ENCODE results near the gene LMTK2. TPM values are rescaled to one million over a fixed set of nuclear protein-coding genes. Genes with fewer than 3 reads are reported as not detected.

LMTK2 gene
- total RNA-seq, 1 donor from 2014 or later, result 17.7 TPM

DNA sequence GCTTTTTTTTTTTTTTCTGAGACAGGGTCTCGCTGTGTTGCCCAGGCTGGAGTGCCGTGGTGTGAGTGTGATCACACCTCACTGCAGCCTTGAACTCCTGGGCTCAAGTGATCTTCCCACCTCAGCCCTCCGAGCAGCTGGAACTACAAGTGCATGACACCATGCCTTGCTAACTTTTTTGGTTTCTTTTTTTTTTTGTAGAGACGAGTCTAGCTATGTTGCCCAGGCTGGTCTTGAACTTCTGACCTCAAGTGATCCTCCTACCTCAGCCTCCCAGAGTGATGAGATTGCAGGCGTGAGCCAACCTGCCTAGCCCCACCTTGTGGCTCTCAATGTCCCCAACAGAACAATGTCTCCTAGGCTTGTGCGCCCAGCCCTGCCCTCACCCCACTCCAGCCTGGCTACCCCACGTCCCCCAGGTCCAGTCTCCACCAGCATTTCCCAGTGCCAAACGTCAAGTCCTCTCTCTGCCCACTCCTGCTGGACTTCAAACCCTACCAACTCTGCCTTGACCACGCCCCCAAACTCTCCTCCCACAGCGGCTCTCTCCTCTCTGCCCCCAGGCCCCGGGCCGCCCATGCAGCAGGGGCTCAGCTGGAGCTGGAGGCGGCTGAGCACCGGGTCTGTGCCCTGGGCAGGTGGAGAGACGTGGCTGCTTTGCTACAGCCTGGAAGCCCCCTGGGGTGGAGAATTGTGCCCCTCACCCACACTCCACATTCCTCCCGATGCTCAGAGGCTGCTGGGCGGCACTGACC, 123.5 kb downstream of the LMTK2 start:
- no peaks in the 10 kb centered on the region for H3K9me3 Mint-ChIP-seq
- no peak overlapping the region for H3K4me3 Mint-ChIP-seq
- H3K27me3 Mint-ChIP-seq (ENCODE audit: insufficient read depth), result no peaks in the 10 kb centered on the region
- intact Hi-C loops (cut with micrococcal nuclease), result no loop called here
- no peaks in the 10 kb centered on the region for H3K4me1 Mint-ChIP-seq (ENCODE audit: low read depth)
- DNase-seq (ENCODE audit: low spot score), result no peak
- H3K27ac Mint-ChIP-seq, result no peak overlapping the region
- peaks cover 18% of the 10 kb centered on the region for H3K36me3 Mint-ChIP-seq (ENCODE audit: low read depth)

DNA sequence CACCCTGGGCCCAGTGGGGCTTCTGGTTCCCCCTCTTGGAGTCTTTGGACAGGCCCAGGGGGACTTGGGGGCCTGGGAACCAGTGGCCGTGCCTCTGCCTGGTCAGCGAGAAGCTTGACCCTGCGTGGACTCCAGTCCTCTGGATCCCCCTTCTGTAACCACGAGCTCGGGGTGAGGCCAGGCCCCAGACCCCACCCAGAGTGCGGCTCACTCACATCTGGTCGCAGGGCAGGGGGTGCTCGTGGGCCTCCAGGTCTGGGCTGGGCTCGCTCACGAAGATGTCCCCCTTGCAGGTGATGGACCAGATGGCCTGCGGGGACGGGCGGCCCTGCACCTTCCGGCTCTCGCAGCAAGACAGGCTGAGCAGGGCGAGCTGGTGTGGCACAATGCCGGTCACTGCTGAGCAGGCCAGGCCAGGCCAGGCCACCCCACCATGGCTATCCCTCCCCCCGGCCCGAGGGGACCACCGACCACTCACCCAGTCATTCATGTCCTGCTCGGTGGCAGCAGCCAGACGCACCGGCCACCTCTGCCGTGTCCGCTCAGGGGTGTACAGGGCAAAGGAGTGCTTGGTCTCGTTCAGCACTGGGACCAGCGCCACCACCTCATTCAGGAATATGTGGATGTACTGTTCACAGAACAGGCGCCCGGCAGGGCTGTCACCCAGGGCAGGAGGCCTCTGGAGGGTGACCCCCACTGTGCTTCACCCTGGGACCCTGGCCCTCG, 124.2 kb downstream of the LMTK2 start:
- H3K27me3 Mint-ChIP-seq (ENCODE audit: insufficient read depth), result no peaks in the 10 kb centered on the region
- intact Hi-C loops (cut with micrococcal nuclease), result no loop called here
- DNase-seq (ENCODE audit: low spot score), result no peak
- no peak overlapping the region for H3K4me3 Mint-ChIP-seq
- H3K9me3 Mint-ChIP-seq, result no peaks in the 10 kb centered on the region
- no peaks in the 10 kb centered on the region for H3K4me1 Mint-ChIP-seq (ENCODE audit: low read depth)
- H3K36me3 Mint-ChIP-seq (ENCODE audit: low read depth), result peaks cover 14% of the 10 kb centered on the region
- H3K27ac Mint-ChIP-seq, result no peak overlapping the region

DNA sequence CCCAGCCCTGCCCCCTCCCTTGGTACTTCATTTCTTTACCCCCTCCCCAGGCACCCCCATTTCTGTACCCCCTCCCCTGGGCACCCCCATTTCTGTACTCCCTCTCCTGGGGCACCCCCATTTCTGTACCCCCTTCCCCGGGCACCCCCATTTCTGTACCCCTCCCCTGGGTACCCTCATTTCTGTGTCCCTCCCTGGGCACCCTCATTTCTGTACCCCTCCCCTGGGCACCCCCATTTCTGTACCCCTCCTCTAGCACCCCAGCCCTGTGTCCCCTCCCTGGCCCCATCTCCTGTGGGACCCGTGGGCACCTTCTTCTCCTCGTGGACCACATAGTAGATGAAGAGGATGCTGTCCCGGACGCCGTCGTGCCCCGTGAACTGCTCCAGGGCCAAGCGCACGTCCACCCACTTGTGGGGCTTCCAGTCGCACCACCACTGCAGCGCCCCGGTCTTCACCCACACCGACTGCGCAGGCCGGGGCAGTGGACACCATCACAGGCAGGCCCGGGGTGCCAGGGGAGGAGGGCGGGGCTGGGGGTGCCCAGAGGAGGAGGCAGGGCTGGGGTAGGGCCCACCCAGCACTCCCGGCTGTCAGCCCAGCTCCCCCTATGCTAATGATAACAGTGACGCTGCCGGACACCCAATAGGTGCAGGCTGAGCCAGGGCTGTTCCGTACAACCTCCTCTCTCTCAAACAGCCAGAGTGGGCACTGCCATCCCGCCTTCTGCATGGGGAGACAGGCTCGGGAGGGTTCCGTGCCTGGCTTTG, 125.0 kb downstream of the LMTK2 start:
- H3K27ac Mint-ChIP-seq, result no peak overlapping the region
- H3K4me1 Mint-ChIP-seq (ENCODE audit: low read depth), result no peaks in the 10 kb centered on the region
- DNase-seq (ENCODE audit: low spot score), result no peak
- no peak overlapping the region for H3K4me3 Mint-ChIP-seq
- intact Hi-C loops (cut with micrococcal nuclease), result no loop called here
- no peaks in the 10 kb centered on the region for H3K27me3 Mint-ChIP-seq (ENCODE audit: insufficient read depth)
- H3K36me3 Mint-ChIP-seq (ENCODE audit: low read depth), result peaks cover 10% of the 10 kb centered on the region
- H3K9me3 Mint-ChIP-seq, result no peaks in the 10 kb centered on the region

DNA sequence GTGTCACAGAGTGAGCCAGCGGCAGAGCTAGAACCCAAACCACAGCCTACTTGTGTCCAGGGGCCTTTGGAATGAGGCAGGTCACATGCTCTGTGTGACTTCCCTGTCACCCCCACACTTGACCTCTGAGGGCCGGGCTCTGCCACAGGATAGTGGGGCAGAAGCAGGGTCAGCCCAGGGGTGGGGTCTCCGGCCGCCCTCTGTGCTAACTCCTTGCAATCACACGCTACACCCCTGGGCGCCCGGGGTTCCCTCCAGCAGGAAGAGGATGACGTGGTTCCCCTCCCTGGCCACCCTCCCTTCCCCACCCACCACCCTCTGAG, 125.6 kb downstream of the LMTK2 start:
- Mint-ChIP-seq H3K4me3 (no peak overlapping the region), H3K27me3 (ENCODE audit: insufficient read depth) (no peaks in the 10 kb centered on the region), H3K4me1 (ENCODE audit: low read depth) (no peaks in the 10 kb centered on the region), H3K27ac (no peak overlapping the region), H3K9me3 (no peaks in the 10 kb centered on the region), H3K36me3 (ENCODE audit: low read depth) (peaks cover 10% of the 10 kb centered on the region)
- no peak for DNase-seq (ENCODE audit: low spot score)
- intact Hi-C loops (cut with micrococcal nuclease), result no loop called here

DNA sequence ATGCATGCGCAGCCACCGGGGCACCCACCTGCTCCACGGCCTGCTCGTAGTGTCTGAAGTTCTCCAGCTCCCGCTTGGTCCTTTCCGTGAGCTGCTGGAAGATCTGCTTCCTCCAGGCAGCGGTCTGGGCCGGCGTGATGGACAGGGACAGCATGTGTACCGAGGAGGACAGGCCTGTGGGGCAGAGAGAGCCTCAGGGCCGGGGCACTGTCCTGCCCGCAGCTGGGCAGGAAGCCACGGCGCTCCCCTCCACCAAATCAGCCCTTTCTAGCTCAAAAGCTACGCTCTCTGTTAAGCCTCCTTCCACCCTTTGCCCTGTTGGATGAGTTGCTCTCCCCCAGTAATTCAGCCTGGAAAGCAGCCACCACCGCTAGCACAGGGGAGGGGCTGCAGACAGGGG, 126.1 kb downstream of the LMTK2 start:
- H3K4me1 Mint-ChIP-seq (ENCODE audit: low read depth), result no peaks in the 10 kb centered on the region
- intact Hi-C loops (cut with micrococcal nuclease), result no loop called here
- DNase-seq (ENCODE audit: low spot score), result no peak
- H3K36me3 Mint-ChIP-seq (ENCODE audit: low read depth), result peaks cover 6% of the 10 kb centered on the region
- H3K4me3 Mint-ChIP-seq, result no peak overlapping the region
- H3K27ac Mint-ChIP-seq, result no peak overlapping the region
- H3K9me3 Mint-ChIP-seq, result no peaks in the 10 kb centered on the region
- H3K27me3 Mint-ChIP-seq (ENCODE audit: insufficient read depth), result no peaks in the 10 kb centered on the region

DNA sequence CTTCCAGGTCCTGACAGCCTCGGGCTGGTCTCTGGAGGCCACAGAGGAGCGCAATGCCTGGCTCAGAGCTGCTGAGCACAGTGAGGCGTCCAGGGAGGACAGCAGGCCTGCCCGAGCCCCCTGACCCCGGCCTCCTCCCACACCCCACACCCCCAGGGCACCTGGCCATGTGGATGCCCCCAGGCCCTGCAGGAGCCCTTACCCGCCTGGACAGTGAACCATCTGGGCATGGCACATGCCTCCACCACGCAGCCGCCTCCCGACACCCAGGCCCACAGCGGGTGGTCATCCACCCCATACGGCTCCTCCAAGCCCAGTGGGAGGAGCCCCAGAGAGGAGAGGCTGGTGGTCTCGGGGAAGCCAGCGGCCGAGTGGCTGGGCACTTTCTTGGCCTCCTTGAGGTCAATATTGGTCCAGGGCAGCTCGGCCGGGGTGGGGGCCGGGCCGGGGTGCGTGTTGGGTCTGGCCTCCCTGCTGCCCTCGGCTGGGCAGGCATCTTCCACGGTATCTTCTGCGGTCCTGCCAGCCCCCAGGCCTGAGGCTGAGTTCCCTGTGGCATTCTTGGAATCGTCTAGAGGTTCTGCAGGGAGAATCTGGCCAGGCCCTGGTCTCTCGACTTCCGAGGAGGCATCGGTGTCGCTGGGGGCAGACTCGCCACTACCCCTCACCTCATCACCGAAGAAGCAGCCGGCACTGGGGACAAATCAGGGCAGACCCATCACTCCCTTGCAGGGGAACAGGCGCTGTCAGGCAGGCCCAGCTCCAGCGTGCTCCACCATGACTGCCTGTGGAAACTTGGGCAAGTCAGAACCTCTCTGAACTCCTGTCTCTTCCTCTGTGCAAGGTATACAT, 126.8 kb downstream of the LMTK2 start:
- H3K36me3 Mint-ChIP-seq (ENCODE audit: low read depth), result peaks cover 5% of the 10 kb centered on the region
- no peak for DNase-seq (ENCODE audit: low spot score)
- H3K4me1 Mint-ChIP-seq (ENCODE audit: low read depth), result no peaks in the 10 kb centered on the region
- intact Hi-C loops (cut with micrococcal nuclease), result no loop called here
- H3K9me3 Mint-ChIP-seq, result no peaks in the 10 kb centered on the region
- H3K27ac Mint-ChIP-seq, result no peak overlapping the region
- no peak overlapping the region for H3K4me3 Mint-ChIP-seq
- no peaks in the 10 kb centered on the region for H3K27me3 Mint-ChIP-seq (ENCODE audit: insufficient read depth)

DNA sequence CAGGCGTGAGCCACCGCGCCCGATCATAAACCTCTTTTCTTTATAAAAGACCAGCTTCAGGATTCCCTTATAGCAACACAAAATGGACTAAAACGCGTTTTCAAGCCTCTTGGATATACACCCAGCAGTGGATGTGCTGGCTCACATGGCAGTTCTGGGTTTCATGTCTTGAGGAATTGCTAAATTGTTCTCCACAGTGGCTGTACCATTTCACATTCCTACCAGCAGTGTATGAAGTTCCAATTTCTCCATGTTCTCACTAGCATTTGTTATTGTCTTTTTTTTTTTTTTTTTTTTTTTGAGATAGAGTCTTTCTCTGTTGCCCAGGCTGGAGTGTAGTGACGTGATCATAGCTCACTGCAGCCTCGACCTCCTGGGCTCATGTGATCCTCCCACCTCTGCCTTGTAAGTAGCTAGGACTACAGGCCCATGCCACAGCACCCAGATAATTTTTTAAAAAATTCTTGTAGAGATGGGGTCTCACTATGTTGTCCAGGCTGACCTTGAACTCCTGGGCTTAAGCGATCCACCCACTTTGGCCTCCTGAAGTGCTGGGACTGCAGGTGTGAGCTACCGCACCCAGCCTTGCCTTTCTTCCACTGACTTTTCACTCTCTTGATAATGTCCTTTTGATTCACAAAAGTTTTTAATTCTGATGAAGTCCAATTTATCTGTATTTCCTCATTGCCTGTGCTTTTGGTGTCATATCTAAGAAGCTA, 127.9 kb downstream of the LMTK2 start:
- no peak overlapping the region for H3K27ac Mint-ChIP-seq
- no peak for DNase-seq (ENCODE audit: low spot score)
- H3K4me1 Mint-ChIP-seq (ENCODE audit: low read depth), result no peaks in the 10 kb centered on the region
- intact Hi-C loops (cut with micrococcal nuclease), result no loop called here
- peaks cover 15% of the 10 kb centered on the region for H3K36me3 Mint-ChIP-seq (ENCODE audit: low read depth)
- no peaks in the 10 kb centered on the region for H3K27me3 Mint-ChIP-seq (ENCODE audit: insufficient read depth)
- no peak overlapping the region for H3K4me3 Mint-ChIP-seq
- no peaks in the 10 kb centered on the region for H3K9me3 Mint-ChIP-seq

DNA sequence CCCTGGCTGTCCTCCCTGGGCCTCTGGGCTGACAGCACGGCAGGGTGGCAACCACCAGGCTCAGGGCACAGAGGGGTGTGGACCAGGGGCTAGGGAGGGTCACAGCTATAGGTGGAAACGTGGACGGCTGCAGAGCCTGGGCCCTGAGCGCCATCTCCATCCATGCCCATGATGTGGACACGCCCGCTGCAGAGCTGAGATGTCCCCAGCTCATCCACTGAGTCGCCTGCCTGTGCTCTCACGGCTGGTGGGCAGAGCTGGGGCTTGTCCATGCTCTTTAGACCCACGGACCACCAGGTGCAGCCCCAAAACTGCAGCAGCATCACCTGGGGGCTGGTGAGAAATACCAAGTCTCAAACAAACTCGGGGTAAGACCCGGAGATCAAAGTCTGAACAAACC, 129.2 kb downstream of the LMTK2 start:
- Mint-ChIP-seq H3K4me1 (ENCODE audit: low read depth) (no peaks in the 10 kb centered on the region), H3K9me3 (no peaks in the 10 kb centered on the region), H3K4me3 (no peak overlapping the region)

DNA sequence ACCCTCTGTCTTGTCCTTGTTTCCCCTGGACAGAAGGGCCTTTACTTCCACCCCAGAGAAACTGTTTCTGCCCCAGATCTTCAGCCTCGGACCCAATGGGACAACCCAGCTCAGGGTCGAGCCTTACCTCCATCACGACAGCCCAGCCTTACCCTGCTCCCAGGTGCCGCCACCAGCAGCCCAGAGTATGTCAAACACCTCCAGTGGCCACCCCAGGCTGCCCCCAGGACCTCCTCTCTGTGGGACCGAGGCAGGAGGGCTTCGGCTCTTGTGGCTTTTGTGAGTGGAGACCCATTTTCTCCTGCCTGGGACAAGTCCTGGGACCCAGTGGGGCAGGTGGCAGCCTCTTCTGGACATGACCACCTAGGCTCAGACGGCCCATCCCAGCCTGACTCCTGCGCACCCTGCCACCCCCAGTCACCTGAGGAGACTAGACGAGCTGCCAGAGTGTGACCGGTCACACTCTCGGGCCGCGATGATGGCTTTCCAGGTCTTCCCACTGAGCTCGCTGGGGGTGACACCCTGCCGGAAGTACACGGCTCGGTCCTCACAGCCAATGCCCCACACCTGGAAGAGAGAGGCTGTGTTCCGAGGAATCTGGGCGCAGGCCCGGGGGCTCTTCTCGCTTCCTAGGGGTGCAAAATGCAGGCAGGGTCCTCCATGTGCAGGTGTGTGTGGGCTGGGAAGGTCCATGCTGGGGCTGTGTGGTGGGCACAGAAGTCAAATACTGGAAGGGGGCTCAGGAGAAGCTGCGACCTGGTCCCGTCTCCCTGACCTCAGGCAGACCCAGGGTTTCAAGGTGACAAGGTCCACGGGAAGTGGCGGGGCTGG, 129.9 kb downstream of the LMTK2 start:
- Mint-ChIP-seq H3K9me3 (no peaks in the 10 kb centered on the region), H3K4me1 (ENCODE audit: low read depth) (no peaks in the 10 kb centered on the region), H3K27ac (no peak overlapping the region), H3K4me3 (no peak overlapping the region), H3K27me3 (ENCODE audit: insufficient read depth) (no peaks in the 10 kb centered on the region), H3K36me3 (ENCODE audit: low read depth) (peaks cover 23% of the 10 kb centered on the region)
- DNase-seq (ENCODE audit: low spot score), result no peak
- intact Hi-C loops (cut with micrococcal nuclease), result no loop called here

More for the DNA sequence above, 129.2 kb downstream of the LMTK2 start:
- intact Hi-C loops (cut with micrococcal nuclease), result no loop called here
- Mint-ChIP-seq H3K36me3 (ENCODE audit: low read depth) (peaks cover 20% of the 10 kb centered on the region), H3K27ac (no peak overlapping the region), H3K27me3 (ENCODE audit: insufficient read depth) (no peaks in the 10 kb centered on the region)
- DNase-seq (ENCODE audit: low spot score), result no peak

DNA sequence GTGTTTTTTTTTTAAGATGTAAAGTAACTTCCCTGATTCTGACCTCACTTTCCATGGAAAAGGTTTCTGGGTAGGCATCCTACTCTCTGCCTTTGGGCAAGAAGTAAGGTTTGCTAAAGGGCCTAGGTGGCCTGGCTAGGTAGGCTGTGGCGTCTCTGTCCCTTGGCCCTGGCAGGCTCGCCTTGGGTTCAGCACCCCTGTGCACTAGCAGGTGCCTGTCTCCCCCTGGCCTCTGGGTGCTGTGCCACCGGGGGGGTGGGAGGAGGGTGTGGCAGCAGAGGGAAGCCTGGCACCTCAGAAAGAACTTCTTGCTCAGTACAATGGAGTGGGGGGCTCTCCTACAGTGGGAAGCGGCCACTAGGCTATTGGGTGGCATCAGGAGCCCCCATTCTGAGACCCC, 131.4 kb downstream of the LMTK2 start:
- Mint-ChIP-seq H3K27me3 (ENCODE audit: insufficient read depth) (no peaks in the 10 kb centered on the region), H3K4me3 (no peak overlapping the region), H3K27ac (no peak overlapping the region), H3K9me3 (no peaks in the 10 kb centered on the region), H3K4me1 (ENCODE audit: low read depth) (no peaks in the 10 kb centered on the region), H3K36me3 (ENCODE audit: low read depth) (peaks cover 28% of the 10 kb centered on the region)
- no peak for DNase-seq (ENCODE audit: low spot score)
- intact Hi-C loops (cut with micrococcal nuclease), result no loop called here

DNA sequence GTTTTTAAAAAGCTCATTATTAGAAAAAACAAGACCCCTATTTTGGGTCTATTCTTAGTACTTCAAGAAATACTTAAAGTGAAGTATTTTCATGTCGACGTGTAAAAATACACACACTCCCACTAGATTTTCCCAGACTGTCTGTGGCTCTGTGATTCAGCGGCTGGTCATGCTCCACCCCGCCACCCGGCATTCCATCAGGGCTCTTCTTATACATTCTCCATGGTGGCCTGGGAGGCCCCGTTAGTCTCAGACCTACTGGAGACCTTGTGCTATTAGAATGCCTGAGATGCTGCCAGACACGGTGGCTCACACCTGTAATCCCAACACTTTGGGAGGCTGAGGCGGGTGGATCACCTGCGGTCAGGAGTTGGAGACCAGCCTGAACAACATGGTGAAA, 132.3 kb downstream of the LMTK2 start:
- Mint-ChIP-seq H3K27ac (no peak overlapping the region), H3K9me3 (no peaks in the 10 kb centered on the region), H3K36me3 (ENCODE audit: low read depth) (peaks cover 26% of the 10 kb centered on the region), H3K4me3 (no peak overlapping the region), H3K4me1 (ENCODE audit: low read depth) (no peaks in the 10 kb centered on the region), H3K27me3 (ENCODE audit: insufficient read depth) (no peaks in the 10 kb centered on the region)
- no peak for DNase-seq (ENCODE audit: low spot score)
- intact Hi-C loops (cut with micrococcal nuclease), result no loop called here

Measured in activated T-helper 1 cell treated with anti-CD3 and anti-CD28 coated beads, Interleukin-12 subunit alpha, Interleukin-12 subunit beta, Interleukin-2, Interleukin-4 antibody, amounts not matched to agents 30 ng/mL and 10 ng/mL and 1 ng/mL, durations not matched to agents 14 hours and 24 hours and 36 hours (primary cell).